Keratinocyte (primary cell): Measurements from ENCODE around the gene MTUS2.

Experiments
- EZH2 ChIP-seq: IDR thresholded peaks from one replicate; pipeline ENCODE4 v1.6.1; 2012; ENCODE audit warnings: inconsistent platforms, mild to moderate bottlenecking, low read length, moderate library complexity
- TF ChIP-seq, protein P1 (sequence below), 3 experiments: IDR thresholded peaks in 1 of 3; conservative IDR thresholded peaks in 1 of 3; optimal IDR thresholded peaks in 1 of 3; 2 replicates in 2 of 3; 3 replicates in 1 of 3; pipeline versions ENCODE3 to v1.5.1; 2011; ENCODE audit warnings: low read length in 3 of 3, mild to moderate bottlenecking in 3 of 3, moderate library complexity in 2 of 3, control low read depth in 1 of 3, inconsistent platforms in 1 of 3; ENCODE audit not compliant: insufficient read depth in 2 of 3; ENCODE audit errors: extremely low read depth in 1 of 3

GRCh38 chr13:29024783-29025182 lies 204.6 kb downstream of the MTUS2 start:
- no peak for TF ChIP-seq EZH2
- TF ChIP-seq, protein P1, sequence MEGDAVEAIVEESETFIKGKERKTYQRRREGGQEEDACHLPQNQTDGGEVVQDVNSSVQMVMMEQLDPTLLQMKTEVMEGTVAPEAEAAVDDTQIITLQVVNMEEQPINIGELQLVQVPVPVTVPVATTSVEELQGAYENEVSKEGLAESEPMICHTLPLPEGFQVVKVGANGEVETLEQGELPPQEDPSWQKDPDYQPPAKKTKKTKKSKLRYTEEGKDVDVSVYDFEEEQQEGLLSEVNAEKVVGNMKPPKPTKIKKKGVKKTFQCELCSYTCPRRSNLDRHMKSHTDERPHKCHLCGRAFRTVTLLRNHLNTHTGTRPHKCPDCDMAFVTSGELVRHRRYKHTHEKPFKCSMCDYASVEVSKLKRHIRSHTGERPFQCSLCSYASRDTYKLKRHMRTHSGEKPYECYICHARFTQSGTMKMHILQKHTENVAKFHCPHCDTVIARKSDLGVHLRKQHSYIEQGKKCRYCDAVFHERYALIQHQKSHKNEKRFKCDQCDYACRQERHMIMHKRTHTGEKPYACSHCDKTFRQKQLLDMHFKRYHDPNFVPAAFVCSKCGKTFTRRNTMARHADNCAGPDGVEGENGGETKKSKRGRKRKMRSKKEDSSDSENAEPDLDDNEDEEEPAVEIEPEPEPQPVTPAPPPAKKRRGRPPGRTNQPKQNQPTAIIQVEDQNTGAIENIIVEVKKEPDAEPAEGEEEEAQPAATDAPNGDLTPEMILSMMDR (optimal IDR thresholded peaks at IDR 0.05 in 1 of 3, IDR thresholded peaks at IDR 0.05 in 1 of 3, conservative IDR thresholded peaks at IDR 0.05 in 1 of 3; ENCODE audit: extremely low read depth in 1 of 3, insufficient read depth in 2 of 3, low read length in 3 of 3): no peak
